Measurements from ENCODE around the gene LARP4.

The LARP4 gene

GRCh38 chr12:50525422-50525821 lies 124.7 kb downstream of the LARP4 start:
- DNase-seq (ENCODE audit: low read depth): no peak

- DNase-seq (ENCODE audit: low read depth): no peak
These were observed 126.7 kb downstream of the LARP4 start for GRCh38 chr12:50527359-50527726.

- no peak for DNase-seq (ENCODE audit: low read depth)
These were observed 128.1 kb downstream of the LARP4 start for GRCh38 chr12:50528800-50529199.

- no peak for DNase-seq (ENCODE audit: low read depth)
These were observed 128.7 kb downstream of the LARP4 start for GRCh38 chr12:50529345-50529744.
